D721Med (cell line): ENCODE results near the gene ADAMTSL1.

Experiments used
- DNase-seq: peaks from one replicate; pipeline ENCODE4 v3.0.0; 2011; ENCODE audit warnings: low spot score; ENCODE audit not compliant: insufficient read length
- FAIRE-seq: peaks from 2 replicates; lab custom pipeline; 2011; peaks lifted over from hg19 to GRCh38; lab: Jason Lieb, UNC
- CTCF ChIP-seq: IDR thresholded peaks from 2 replicates; pipeline ENCODE4 v1.5.1; 2012; ENCODE audit warnings: mild to moderate bottlenecking, control low read depth; ENCODE audit not compliant: insufficient read depth; ENCODE audit errors: missing control alignments

ADAMTSL1 gene

GRCh38 chr9:18688581-18689565 lies 214.9 kb downstream of the ADAMTSL1 start:
- DNase-seq = no peak
- no peak for TF ChIP-seq CTCF
- no peak for FAIRE-seq

GRCh38 chr9:18689921-18690320 lies 216.0 kb downstream of the ADAMTSL1 start:
- peak; percentile 95 for FAIRE-seq
- no peak for DNase-seq
- TF ChIP-seq CTCF = no peak

- DNase-seq (no peak), FAIRE-seq (no peak)
- no peak for TF ChIP-seq CTCF
Observed at GRCh38 chr9:18692268-18692667, 218.3 kb downstream of the ADAMTSL1 start.

- no peak for DNase-seq
- no peak for FAIRE-seq
- TF ChIP-seq CTCF = no peak
Observed at GRCh38 chr9:18692962-18693361, 219.0 kb downstream of the ADAMTSL1 start.

GRCh38 chr9:18694959-18695668 lies 221.2 kb downstream of the ADAMTSL1 start:
- no peak for TF ChIP-seq CTCF
- FAIRE-seq = no peak
- DNase-seq = no peak

GRCh38 chr9:18698992-18699391 lies 225.0 kb downstream of the ADAMTSL1 start:
- DNase-seq (no peak), FAIRE-seq (no peak)
- no peak for TF ChIP-seq CTCF
